ENCODE data around the gene RAB40C.

The RAB40C gene

DNA sequence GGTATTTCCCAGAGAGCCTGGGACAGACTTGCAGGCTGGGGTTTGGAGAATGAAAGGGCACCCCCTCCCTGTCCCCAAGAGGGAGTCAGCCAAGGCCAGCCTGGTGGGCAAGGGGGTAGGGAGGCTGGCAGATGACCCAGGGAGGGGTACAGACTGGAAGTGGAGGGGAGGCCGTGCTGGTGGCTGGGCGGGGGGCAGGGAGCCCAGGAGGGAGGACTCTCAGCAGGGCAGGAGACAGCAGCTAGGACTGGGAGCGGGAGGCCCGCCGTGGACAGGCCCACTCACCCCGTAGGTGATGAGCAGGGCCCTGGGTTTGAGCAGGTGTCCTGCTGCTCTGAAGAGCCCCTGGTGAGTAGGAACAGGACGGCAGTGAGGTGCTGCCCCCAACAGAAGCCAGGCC, 45.1 kb downstream of the RAB40C start:
- Histone ChIP-seq H3K9me3 (no peaks in the 10 kb centered on the region), H3K4me1 (peaks cover 58% of the 10 kb centered on the region), H3K4me3 (peak overlapping the region; percentile 92), H3K4me2 (peak overlapping the region; percentile 97), H3K9ac (peak overlapping the region; percentile 86), H3K27ac (peak overlapping the region; percentile 92; the same call in 1 of the 2 replicates), H4K20me1 (peaks cover 49% of the 10 kb centered on the region), H3K36me3 (peaks cover 29% of the 10 kb centered on the region), H3K27me3 (no peaks in the 10 kb centered on the region)
- no peak for TF ChIP-seq Cebpa-rat (IDR thresholded peaks at IDR 0.05)

DNA sequence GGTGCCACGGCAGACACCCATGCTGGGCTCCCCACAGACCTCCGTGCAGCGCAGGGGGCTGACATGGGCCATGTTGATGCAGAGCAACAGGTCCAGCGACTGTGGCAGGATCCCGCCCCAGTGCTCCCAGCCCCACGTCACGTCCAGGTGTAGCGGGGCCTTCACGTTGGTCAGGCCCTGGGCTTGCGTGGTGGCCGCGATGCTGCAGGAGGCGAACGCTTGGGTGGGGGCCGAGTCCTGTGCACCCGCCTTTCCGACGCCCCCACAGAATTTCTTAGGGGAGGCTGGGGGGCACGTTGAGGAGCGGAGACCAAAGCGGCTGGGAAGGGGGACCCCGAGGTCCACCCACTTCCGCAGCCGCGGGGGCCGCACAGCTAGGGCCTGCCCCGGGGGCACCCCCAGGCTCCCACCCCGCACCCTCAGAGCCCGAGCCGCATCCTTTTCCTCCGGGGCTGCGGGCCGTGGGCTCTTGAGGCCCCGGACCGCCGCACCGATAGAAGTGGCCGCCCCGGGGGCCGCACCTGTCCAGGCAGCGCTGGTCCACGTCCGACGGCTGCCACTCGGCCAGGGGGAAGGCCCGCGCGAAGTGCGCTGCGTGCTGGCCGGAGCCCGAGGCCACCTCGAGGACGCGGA, 45.8 kb downstream of the RAB40C start:
- Histone ChIP-seq H3K9me3 (no peaks in the 10 kb centered on the region), H4K20me1 (peaks cover 42% of the 10 kb centered on the region), H3K36me3 (peaks cover 29% of the 10 kb centered on the region), H3K27me3 (no peaks in the 10 kb centered on the region), H3K27ac (peak overlapping the region; percentile 92), H3K9ac (peak overlapping the region; percentile 86), H3K4me1 (peaks cover 58% of the 10 kb centered on the region), H3K4me2 (peak overlapping the region; percentile 97), H3K4me3 (peak overlapping the region; percentile 92)
- TF ChIP-seq Cebpa-rat (IDR thresholded peaks at IDR 0.05) = no peak

DNA sequence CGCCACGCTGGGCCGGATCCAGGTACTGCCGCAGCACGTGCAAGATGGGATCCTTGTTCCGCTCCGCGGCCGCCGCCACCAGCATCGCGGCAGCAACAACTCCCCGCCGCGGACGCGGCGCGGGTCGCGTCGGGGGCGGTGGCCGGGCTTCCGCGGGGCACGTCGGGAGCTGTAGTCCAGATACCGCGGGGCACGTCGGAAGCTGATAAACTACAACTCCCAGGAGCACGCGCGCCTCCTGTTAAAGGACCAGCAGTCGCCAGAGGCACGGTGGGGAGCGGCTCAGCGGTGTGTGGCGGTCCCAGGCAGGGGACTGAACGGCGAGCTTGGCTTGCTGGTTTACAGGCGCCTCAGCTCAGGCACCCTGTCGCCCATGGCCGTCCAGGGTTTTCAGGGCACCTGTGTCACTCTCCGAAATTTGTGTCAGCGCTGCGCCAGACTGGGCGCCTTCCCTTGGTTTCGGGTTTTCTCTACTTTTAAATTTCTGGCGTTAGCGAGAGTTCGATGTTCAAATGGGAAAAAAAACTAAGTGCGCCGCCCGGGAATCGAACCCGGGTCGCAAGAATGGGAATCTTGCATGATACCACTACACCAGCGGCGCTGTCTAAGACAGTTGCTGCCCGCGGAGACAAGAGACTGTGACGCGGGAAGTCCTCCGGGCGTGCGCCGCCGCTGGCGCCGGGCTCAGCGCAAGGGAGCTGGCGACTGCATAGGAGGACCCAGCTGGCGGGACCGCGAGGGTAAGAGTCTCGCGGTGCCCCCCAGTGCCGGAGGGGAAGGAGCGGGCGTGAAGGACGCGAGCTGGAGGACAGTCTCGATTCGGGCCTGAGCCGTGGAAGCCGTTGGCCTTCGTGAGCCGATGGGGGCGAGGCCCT, 46.6 kb downstream of the RAB40C start, which contains the start of gene METTL26:
Gene METTL26, minus strand, starts transcription at position 100 of the 875 bp plus-strand sequence. Its CDS starts 15 bp downstream, at position 85.
- peaks cover 34% of the 10 kb centered on the region for H4K20me1 ChIP-seq
- peaks cover 29% of the 10 kb centered on the region for H3K36me3 ChIP-seq
- TF ChIP-seq Cebpa-rat (IDR thresholded peaks at IDR 0.05) = no peak
- no peaks in the 10 kb centered on the region for H3K27me3 ChIP-seq
- peak within 1 kb of the TSS; percentile 97 for H3K4me2 ChIP-seq
- peak within 1 kb of the TSS; percentile 92 for H3K27ac ChIP-seq
- H3K9ac ChIP-seq = peak within 1 kb of the TSS; percentile 86
- H3K9me3 ChIP-seq = no peaks in the 10 kb centered on the region
- H3K4me1 ChIP-seq = peaks cover 58% of the 10 kb centered on the region
- peak within 1 kb of the TSS; percentile 92 for H3K4me3 ChIP-seq

DNA sequence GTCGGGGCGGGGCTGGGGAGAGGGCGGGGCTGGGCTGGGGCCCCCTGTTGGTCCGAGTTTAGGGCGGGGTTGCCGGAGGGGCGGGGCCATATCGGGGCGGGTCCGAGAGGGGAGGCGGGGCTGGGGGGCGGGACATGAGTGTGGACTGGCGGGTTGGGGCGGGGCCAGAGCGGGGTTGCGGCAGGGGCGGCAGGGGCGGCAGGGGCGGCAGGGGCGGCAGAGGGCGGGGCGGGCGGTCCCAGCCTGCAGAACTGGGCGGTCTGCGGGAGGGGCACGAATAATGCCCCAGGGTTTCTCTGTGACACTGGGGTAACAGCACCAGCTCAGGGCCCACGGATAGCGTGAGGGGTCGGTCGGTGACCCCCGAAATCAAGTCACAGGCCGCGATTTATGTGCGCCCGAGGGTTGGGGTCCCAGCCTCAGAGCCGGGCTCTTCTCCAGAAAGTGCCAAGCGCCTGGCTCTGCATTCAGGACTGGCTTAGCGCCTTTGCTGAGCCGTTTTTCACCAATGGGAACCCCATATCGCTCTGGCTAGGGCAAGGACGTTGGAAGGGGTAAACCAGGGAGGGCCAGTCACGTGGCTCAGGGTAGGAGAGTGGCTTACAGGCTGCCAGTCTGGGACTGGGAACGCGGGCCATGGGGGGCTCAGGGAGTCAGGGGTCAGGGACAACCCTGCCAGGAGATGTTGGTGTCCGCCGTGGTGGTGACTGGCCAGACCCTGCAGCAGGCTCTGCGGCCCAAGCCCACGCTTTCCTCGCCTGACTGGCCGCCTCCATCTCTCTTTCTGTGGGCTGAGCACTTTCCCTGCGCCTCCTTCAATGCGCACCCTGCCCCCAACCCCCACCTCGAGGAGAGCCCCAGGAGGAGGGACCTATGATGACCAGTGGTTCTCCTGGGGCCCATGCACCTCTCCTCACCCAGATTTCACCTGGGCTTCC, 47.5 kb downstream of the RAB40C start:
- no peaks in the 10 kb centered on the region for H3K27me3 ChIP-seq
- peak overlapping the region; percentile 68 for H3K27ac ChIP-seq

DNA sequence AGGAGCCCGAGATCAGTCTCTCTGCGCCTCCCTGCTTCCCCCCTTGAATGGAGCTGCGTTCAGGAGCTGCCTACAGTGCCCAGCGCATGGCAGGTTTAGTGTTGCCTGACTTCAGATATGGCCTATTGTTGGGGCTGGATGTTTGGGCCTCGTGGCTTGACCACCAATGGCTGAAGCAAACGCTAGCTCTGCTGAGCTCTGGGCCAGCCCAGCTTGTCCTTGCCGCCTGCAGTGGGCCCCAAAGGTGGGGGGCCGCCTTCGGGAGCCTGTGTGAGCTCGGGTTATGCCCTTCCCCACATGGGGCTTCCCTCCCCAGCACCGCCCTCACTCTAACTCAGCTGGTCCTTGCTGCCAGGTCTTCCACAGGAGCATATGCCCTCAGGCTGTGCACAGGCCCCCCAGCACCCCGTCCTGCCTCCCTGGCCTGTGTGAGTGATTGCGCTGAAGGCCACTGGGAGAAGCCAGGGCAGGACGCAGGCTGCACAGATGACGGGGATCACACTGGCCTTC, 48.2 kb downstream of the RAB40C start:
- peak overlapping the region; percentile 68 for H3K27ac ChIP-seq
- H3K9ac ChIP-seq = peak overlapping the region; percentile 58; the same call in 1 of the 2 replicates
- peaks cover 19% of the 10 kb centered on the region for H3K36me3 ChIP-seq
- H3K4me1 ChIP-seq = peaks cover 66% of the 10 kb centered on the region
- no peak for TF ChIP-seq Cebpa-rat (IDR thresholded peaks at IDR 0.05)
- peak overlapping the region; percentile 89 for H3K4me2 ChIP-seq
- H3K27me3 ChIP-seq = no peaks in the 10 kb centered on the region
- H4K20me1 ChIP-seq = peaks cover 31% of the 10 kb centered on the region
- no peak overlapping the region for H3K4me3 ChIP-seq
- H3K9me3 ChIP-seq = no peaks in the 10 kb centered on the region

More for the DNA sequence above, 47.5 kb downstream of the RAB40C start:
- peaks cover 31% of the 10 kb centered on the region for H4K20me1 ChIP-seq
- peak overlapping the region; percentile 86 for H3K9ac ChIP-seq
- peaks cover 26% of the 10 kb centered on the region for H3K36me3 ChIP-seq
- no peaks in the 10 kb centered on the region for H3K9me3 ChIP-seq
- peak overlapping the region; percentile 92 for H3K4me3 ChIP-seq
- peaks cover 58% of the 10 kb centered on the region for H3K4me1 ChIP-seq
- no peak for TF ChIP-seq Cebpa-rat (IDR thresholded peaks at IDR 0.05)
- peak overlapping the region; percentile 89 for H3K4me2 ChIP-seq

DNA sequence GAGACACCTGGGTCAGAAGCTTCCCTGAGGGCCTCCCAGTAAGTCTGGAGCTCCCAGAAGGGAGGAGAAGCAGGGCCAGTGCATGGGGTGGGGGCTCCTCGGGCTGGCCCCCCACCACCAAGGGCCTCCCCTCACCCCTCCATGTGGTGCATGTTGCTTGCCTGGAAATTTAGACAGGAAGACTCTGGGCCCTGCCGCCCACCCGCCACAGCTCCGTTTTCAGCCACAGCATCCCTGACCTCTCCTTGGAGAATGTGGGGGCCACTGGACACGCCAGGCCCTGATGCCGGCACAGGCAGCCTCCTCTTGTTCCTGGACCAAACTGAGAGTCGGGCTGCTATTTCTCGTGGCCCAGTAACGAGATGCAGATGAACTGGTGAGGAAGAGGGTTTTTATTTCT, 49.0 kb downstream of the RAB40C start:
- H3K36me3 ChIP-seq = peaks cover 12% of the 10 kb centered on the region
- H3K4me1 ChIP-seq = peaks cover 73% of the 10 kb centered on the region
- no peaks in the 10 kb centered on the region for H3K27me3 ChIP-seq
- peak overlapping the region; percentile 81 for H3K27ac ChIP-seq
- peak overlapping the region; percentile 82 for H3K4me2 ChIP-seq
- no peaks in the 10 kb centered on the region for H3K9me3 ChIP-seq
- peaks cover 31% of the 10 kb centered on the region for H4K20me1 ChIP-seq
- H3K9ac ChIP-seq = peak overlapping the region; percentile 59; the same call in 1 of the 2 replicates
- TF ChIP-seq Cebpa-rat (IDR thresholded peaks at IDR 0.05) = no peak
- peak overlapping the region; percentile 24; the same call in 1 of the 2 replicates for H3K4me3 ChIP-seq

DNA sequence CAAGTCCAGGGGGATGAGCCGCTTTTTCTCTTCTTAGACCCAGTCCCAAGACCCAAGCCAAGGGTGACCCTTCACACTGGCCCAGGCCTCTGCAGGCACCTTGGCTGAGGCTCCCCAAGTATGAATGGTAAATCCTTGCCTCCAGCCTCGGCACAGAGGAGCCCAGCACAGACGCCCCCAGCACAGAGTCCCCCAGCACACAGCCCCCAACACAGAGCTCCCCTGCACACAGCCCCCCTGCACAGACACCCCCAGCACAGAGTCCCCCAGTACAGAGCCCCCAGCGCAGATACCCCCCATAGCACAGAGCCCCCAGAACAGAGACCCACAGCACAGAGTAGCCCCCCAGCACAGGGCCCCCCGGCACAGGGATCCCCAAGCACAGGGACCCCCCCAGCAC, 50.7 kb downstream of the RAB40C start:
- Histone ChIP-seq H3K4me3 (peak overlapping the region; percentile 93), H4K20me1 (peaks cover 31% of the 10 kb centered on the region), H3K27me3 (no peaks in the 10 kb centered on the region), H3K36me3 (no peaks in the 10 kb centered on the region), H3K9me3 (no peaks in the 10 kb centered on the region), H3K4me2 (peak overlapping the region; percentile 99), H3K9ac (peak overlapping the region; percentile 87), H3K4me1 (peaks cover 72% of the 10 kb centered on the region), H3K27ac (peak overlapping the region; percentile 90)
- TF ChIP-seq Cebpa-rat (IDR thresholded peaks at IDR 0.05) = no peak

DNA sequence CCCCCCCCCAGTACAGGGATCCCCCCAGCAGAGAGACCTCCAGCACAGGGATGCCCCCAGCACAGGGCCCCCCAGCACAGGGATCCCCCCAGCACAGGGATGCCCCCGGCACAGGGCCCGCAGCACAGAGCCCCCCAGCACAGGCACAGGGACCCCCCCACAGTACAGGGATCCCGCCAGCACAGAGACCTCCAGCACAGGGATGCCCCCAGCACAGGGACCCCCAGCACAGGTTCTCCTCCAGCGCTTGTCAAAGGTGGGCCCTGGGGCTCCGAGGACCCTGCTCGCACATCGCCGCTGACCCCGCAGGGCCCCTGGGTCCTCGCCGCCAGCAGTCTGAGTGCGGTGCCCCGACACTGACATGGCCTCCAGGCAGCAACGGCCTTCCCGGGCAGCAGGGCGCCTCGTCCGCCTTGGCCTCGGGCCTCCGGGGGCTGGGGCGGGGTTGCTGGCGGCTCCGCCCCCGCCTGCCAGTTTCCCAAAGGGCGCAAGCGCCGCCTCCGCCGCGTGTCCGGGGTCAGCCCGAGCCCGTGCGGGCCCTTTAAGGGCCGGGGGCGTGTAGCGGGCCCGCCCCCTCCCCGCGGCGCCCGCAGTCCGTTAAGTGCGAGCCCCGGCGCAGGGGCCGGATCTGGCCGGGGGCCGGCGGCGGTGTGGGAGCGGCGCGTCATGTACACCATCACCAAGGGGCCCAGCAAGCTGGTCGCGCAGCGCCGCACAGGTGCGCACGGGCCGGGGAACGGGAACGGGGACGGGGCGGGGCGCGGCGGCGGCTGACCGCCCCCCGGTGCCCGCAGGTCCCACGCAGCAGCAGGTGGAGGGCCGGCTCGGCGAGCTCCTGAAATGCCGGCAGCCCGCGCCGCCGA, 51.7 kb downstream of the RAB40C start, which contains the start of gene MCRIP2:
Gene MCRIP2, plus strand, starts transcription at position 503 of the 863 bp plus-strand sequence. Its CDS starts 164 bp downstream, at position 667.
- Histone ChIP-seq H3K4me2 (peak within 1 kb of the TSS; percentile 99), H3K27ac (peak within 1 kb of the TSS; percentile 90), H3K9me3 (no peaks in the 10 kb centered on the region), H3K9ac (peak within 1 kb of the TSS; percentile 87), H3K4me3 (peak within 1 kb of the TSS; percentile 93), H3K27me3 (no peaks in the 10 kb centered on the region), H3K4me1 (peaks cover 81% of the 10 kb centered on the region), H3K36me3 (peaks cover 7% of the 10 kb centered on the region), H4K20me1 (peaks cover 41% of the 10 kb centered on the region)
- no peak for TF ChIP-seq Cebpa-rat (IDR thresholded peaks at IDR 0.05)
